GM12878 (cell line): ENCODE measurements around the gene WDFY3. TPM values are rescaled to one million over a fixed set of nuclear protein-coding genes. Genes with fewer than 3 reads are reported as not detected.

Experiments used
- ATAC-seq: fragments of 200-7000 bp; cut with Tn5 transposase; 3 replicates; pipeline ENCODE4 v1.9.1; 2020; ENCODE audit warnings: mild to moderate bottlenecking, moderate library complexity
- BruUV-seq: library from RNA; stranded (reverse); fragments of 400-500 nt; replicated peaks from 2 replicates; lab custom pipeline; 2021; lab: Mats Ljungman, UMichigan
- CTCF ChIA-PET: fragments of 300-600 bp; sonication (Branson Sonifier 250); formaldehyde crosslinking; extraction: SDS; loops from one replicate; lab custom pipeline; 2021; ENCODE audit warnings: inconsistent platforms; lab: Yijun Ruan, JAX
- POLR2A ChIA-PET: fragments of 350-600 bp; formaldehyde crosslinking; extraction: SDS; loops from one replicate; lab custom pipeline; 2021; ENCODE audit warnings: inconsistent platforms; lab: Charles Lee
- RAD21 ChIA-PET: fragments of 300-600 bp; sonication (Branson Sonifier 250); formaldehyde crosslinking; loops from one replicate; lab custom pipeline; 2023; ENCODE audit warnings: antibody characterized with exemption; ENCODE audit not compliant: unreplicated experiment; lab: Charles Lee
- SMC1A ChIA-PET: fragments of 300-600 bp; sonication (Branson Sonifier 250); formaldehyde crosslinking; loops from one replicate; lab custom pipeline; 2023; ENCODE audit not compliant: unreplicated experiment, uncharacterized antibody; lab: Charles Lee
- DNase-seq: peaks from one replicate; pipeline ENCODE4 v3.0.0-alpha.2; 2011; ENCODE audit warnings: low read depth, low spot score
- FAIRE-seq: peaks from 3 replicates; lab custom pipeline; 2011; peaks lifted over from hg19 to GRCh38; lab: Jason Lieb, UNC
- H2AFZ ChIP-seq: 2 replicates; pipeline ENCODE4 v1.6.0; 2011; ENCODE audit warnings: low read depth, low read length, control low read depth; ENCODE audit not compliant: control insufficient read depth
- H3K27ac ChIP-seq: 2 replicates; pipeline ENCODE4 v1.5.1; 2011; ENCODE audit warnings: control low read depth; ENCODE audit not compliant: control insufficient read depth, insufficient read depth
- H3K27me3 ChIP-seq, 2 experiments: replicated peaks in 1 of 2; 2 replicates each; pipeline versions ENCODE4 v1.6.0 to v1.6.1; 2011; ENCODE audit warnings: low read length in 1 of 2; ENCODE audit not compliant: control insufficient read depth in 2 of 2, insufficient read depth in 2 of 2
- H3K36me3 ChIP-seq, 2 experiments: 2 replicates each; pipeline ENCODE4 v1.5.1; 2011; ENCODE audit warnings: low read length in 1 of 2; ENCODE audit not compliant: control insufficient read depth in 2 of 2, insufficient read depth in 2 of 2
- H3K4me1 ChIP-seq: 2 replicates; pipeline ENCODE4 v1.6.1; 2011; ENCODE audit warnings: mild to moderate bottlenecking, low read length, moderate library complexity, mixed read lengths; ENCODE audit not compliant: control insufficient read depth, insufficient read depth
- H3K4me2 ChIP-seq: 2 replicates; pipeline ENCODE4 v1.6.0; 2011; ENCODE audit warnings: control low read depth; ENCODE audit not compliant: control insufficient read depth, insufficient read depth
- H3K4me3 ChIP-seq: fragments of 200-600 bp; sonication (generic); 2 replicates; pipeline ENCODE4 v1.5.1; 2016
- H3K79me2 ChIP-seq: 2 replicates; pipeline ENCODE4 v1.6.0; 2011; ENCODE audit warnings: low read length; ENCODE audit not compliant: control insufficient read depth, insufficient read depth
- H3K9ac ChIP-seq: 2 replicates; pipeline ENCODE4 v1.8.0; 2011; ENCODE audit warnings: low read length, control low read depth, mixed read lengths; ENCODE audit not compliant: control insufficient read depth, insufficient read depth
- H3K9me3 ChIP-seq: replicated peaks from 3 replicates; pipeline ENCODE4 v1.5.1; 2011; ENCODE audit warnings: mild to moderate bottlenecking, low read length; ENCODE audit not compliant: control insufficient read depth, insufficient read depth
- H4K20me1 ChIP-seq: 2 replicates; pipeline ENCODE4 v1.6.0; 2011; ENCODE audit not compliant: control insufficient read depth, insufficient read depth
- BHLHE40 ChIP-seq, 2 experiments: fragments of 450-650 bp in 1 of 2; IDR thresholded peaks; 2 replicates each; pipeline ENCODE4 v1.6.1; 2011 to 2017; ENCODE audit warnings: low read depth in 2 of 2, borderline replicate concordance in 1 of 2, improper control_type of control experiment in 1 of 2, low read length in 1 of 2, mild to moderate bottlenecking in 1 of 2
- BRCA1 ChIP-seq: IDR thresholded peaks from 2 replicates; pipeline ENCODE4 v1.6.1; 2011; ENCODE audit warnings: low read depth, low read length, improper control_type of control experiment
- CEBPB ChIP-seq, 2 experiments: fragments of 150-350 bp in 1 of 2; IDR thresholded peaks; 2 replicates each; pipeline ENCODE4 v1.6.1; 2012 to 2014; ENCODE audit warnings: low read depth in 2 of 2, low read length in 2 of 2, borderline replicate concordance in 1 of 2, inconsistent platforms in 1 of 2
- CHD4 ChIP-seq: fragments of 200-600 bp; sonication (generic); IDR thresholded peaks from 2 replicates; pipeline ENCODE4 v1.6.1; 2016; ENCODE audit warnings: mild to moderate bottlenecking
- FOXK2 ChIP-seq: fragments of 450-650 bp; IDR thresholded peaks from 2 replicates; pipeline ENCODE4 v1.6.1; 2017; ENCODE audit warnings: mild to moderate bottlenecking, moderate library complexity
- JUND ChIP-seq: IDR thresholded peaks from 2 replicates; pipeline ENCODE4 v1.6.1; 2012; ENCODE audit warnings: low read depth, mild to moderate bottlenecking, low read length, improper control_type of control experiment, moderate library complexity
- MLLT1 ChIP-seq: fragments of 450-650 bp; IDR thresholded peaks from 2 replicates; pipeline ENCODE4 v1.6.1; 2016; ENCODE audit warnings: mild to moderate bottlenecking
- NFIC ChIP-seq: IDR thresholded peaks from 2 replicates; pipeline ENCODE4 v1.6.1; 2012; ENCODE audit warnings: low read depth, mild to moderate bottlenecking, inconsistent platforms, low read length, moderate library complexity
- NFYB ChIP-seq: IDR thresholded peaks from 2 replicates; pipeline ENCODE4 v1.6.1; 2011; ENCODE audit warnings: low read depth, mild to moderate bottlenecking, low read length, improper control_type of control experiment, moderate library complexity; ENCODE audit not compliant: insufficient read depth
- NR2F1 ChIP-seq: fragments of 450-650 bp; conservative IDR thresholded peaks from 2 replicates; pipeline ENCODE4 v1.6.1; 2017; ENCODE audit warnings: mild to moderate bottlenecking
- PAX8 ChIP-seq: fragments of 450-650 bp; IDR thresholded peaks from 2 replicates; pipeline ENCODE4 v1.6.1; 2017; ENCODE audit warnings: mild to moderate bottlenecking, moderate library complexity
- PML ChIP-seq: IDR thresholded peaks from 2 replicates; pipeline ENCODE4 v1.6.1; 2012; ENCODE audit warnings: low read length, inconsistent platforms
- POLR2AphosphoS5 ChIP-seq: IDR thresholded peaks from 2 replicates; pipeline ENCODE4 v1.6.1; 2011; ENCODE audit warnings: mild to moderate bottlenecking, low read length, inconsistent platforms
- RUNX3 ChIP-seq: IDR thresholded peaks from 2 replicates; pipeline ENCODE4 v1.6.1; 2012; ENCODE audit warnings: low read length, inconsistent platforms
- SUPT20H ChIP-seq: IDR thresholded peaks from 2 replicates; pipeline ENCODE4 v1.6.1; 2011; ENCODE audit warnings: low read depth, mild to moderate bottlenecking, low read length, moderate library complexity, borderline replicate concordance; ENCODE audit not compliant: control insufficient read depth
- TARDBP ChIP-seq: IDR thresholded peaks from 2 replicates; pipeline ENCODE4 v1.6.1; 2016; ENCODE audit warnings: borderline replicate concordance
- ZNF384 ChIP-seq: IDR thresholded peaks from 2 replicates; pipeline ENCODE4 v1.6.1; 2012; ENCODE audit warnings: low read depth, mild to moderate bottlenecking, low read length, improper control_type of control experiment, borderline replicate concordance
- WGBS: methylation state at CpG from one replicate; pipeline ENCODE4 v1.1.6; 2016; ENCODE audit warnings: low lambda C conversion rate; ENCODE audit not compliant: insufficient replicate concordance, insufficient coverage; ENCODE audit errors: missing lambda C conversion rate; 5-methylcytosine and 5-hydroxymethylcytosine counted together
- in situ Hi-C: fragments of 300-500 bp; cut with MboI; formaldehyde crosslinking; loops from 9 replicates; pipeline ENCODE4 v1.14.3; 2018; ENCODE audit warnings: mixed read lengths
- intact Hi-C: fragments of 100-400 bp; cut with micrococcal nuclease; formaldehyde crosslinking; loops from one replicate; pipeline ENCODE4 v1.14.2; 2022; ENCODE audit not compliant: unreplicated experiment
- polyA plus RNA-seq, 11 experiments: library from polyadenylated mRNA; depleted of rRNA in 4 of 11; unstranded in 6 of 11; stranded (reverse) in 5 of 11; fragments of >200 nt; fragmentation: Nextera tagmentation in 4 of 11; fragmentation: Illumina TruSeq in 1 of 11; extraction: Ambion mirVana in 4 of 11; extraction: Trizol in 1 of 11; gene quantifications; 1 replicate in 1 of 11; 2 replicates in 10 of 11; pipeline versions ENCODE4 v1.2.1 to v1.2.3, GENCODE V29; 2011 to 2016; ENCODE audit warnings: inconsistent platforms in 2 of 11, missing spikeins in 2 of 11, low read depth in 1 of 11
- total RNA-seq, 4 experiments: library from RNA; depleted of rRNA in 3 of 4; stranded (reverse); fragments of >200 nt in 3 of 4; fragmentation: Illumina TruSeq in 1 of 4; extraction: Trizol in 1 of 4; gene quantifications; 2 replicates each; pipeline versions ENCODE4 v1.2.1 to v1.2.3, GENCODE V29; 2013 to 2021
- TF ChIP-seq, protein P1 (sequence below): fragments of 150-350 bp; IDR thresholded peaks from 2 replicates; pipeline ENCODE4 v1.6.1; 2014; ENCODE audit warnings: mild to moderate bottlenecking, low read depth, low read length

The WDFY3 gene
- total and polyA plus RNA-seq, 10 of the 15 experiments (the other 5 are each of a cell fraction or from before 2014, with no cell fraction given): 0.01 to 0.23 (median 0.12) TPM; not detected in 2

- TF ChIP-seq ZNF384 (no peak), PML (no peak), CHD4 (no peak), NR2F1 (no peak), BRCA1 (no peak), CEBPB (IDR thresholded peaks at IDR 0.05; ENCODE audit: borderline replicate concordance in 1 of 2, low read depth in 2 of 2, low read length in 2 of 2) (no peak), NFYB (no peak), MLLT1 (no peak), RUNX3 (no peak)
- TF ChIP-seq, protein P1, sequence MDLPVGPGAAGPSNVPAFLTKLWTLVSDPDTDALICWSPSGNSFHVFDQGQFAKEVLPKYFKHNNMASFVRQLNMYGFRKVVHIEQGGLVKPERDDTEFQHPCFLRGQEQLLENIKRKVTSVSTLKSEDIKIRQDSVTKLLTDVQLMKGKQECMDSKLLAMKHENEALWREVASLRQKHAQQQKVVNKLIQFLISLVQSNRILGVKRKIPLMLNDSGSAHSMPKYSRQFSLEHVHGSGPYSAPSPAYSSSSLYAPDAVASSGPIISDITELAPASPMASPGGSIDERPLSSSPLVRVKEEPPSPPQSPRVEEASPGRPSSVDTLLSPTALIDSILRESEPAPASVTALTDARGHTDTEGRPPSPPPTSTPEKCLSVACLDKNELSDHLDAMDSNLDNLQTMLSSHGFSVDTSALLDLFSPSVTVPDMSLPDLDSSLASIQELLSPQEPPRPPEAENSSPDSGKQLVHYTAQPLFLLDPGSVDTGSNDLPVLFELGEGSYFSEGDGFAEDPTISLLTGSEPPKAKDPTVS: no peak
Observed at GRCh38 chr4:84994280-84994679, 27.8 kb upstream of the WDFY3 start (continued).

DNA sequence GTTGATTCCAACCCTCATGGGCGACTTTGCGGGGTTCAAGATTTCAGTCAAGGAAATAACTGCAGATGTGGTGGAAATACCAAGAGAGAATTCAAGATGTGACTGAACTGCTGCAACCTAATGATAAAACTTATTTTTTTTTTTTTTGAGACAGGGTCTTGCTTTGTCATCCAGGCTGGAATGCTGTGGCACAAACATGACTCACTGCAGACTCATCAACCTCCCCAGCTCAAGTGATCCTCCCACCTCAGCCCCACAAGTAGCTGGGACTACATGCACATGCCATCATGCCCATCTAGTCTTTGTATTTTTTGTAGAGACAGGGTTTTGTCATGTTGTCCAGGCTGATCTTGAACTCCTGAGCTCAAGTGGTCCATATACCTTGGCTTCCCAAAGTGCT, 19.5 kb upstream of the WDFY3 start:
- Histone ChIP-seq H3K4me1 (no peaks in the 10 kb centered on the region), H3K36me3 (no peaks in the 10 kb centered on the region), H2AFZ (no peak overlapping the region), H4K20me1 (no peaks in the 10 kb centered on the region), H3K4me2 (no peak overlapping the region), H3K27ac (no peak overlapping the region), H3K27me3 (no peaks in the 10 kb centered on the region), H3K79me2 (no peaks in the 10 kb centered on the region), H3K9ac (no peak overlapping the region), H3K4me3 (no peak overlapping the region), H3K9me3 (no peaks in the 10 kb centered on the region)
- ChIA-PET POLR2A (no interaction called here), SMC1A (no interaction called here), RAD21 (no interaction called here), CTCF (no interaction called here)
- no TSS peak for BruUV-seq
- in situ Hi-C loops: no loop called here
- intact Hi-C loops: no loop called here
- FAIRE-seq: no peak
- DNase-seq: no peak
- no peak for TF ChIP-seq SUPT20H
- TF ChIP-seq BHLHE40 (IDR thresholded peaks at IDR 0.05; ENCODE audit: borderline replicate concordance in 1 of 2, low read depth in 2 of 2, low read length in 1 of 2): no peak
- no peak for TF ChIP-seq PAX8
- no peak for TF ChIP-seq MLLT1
- no peak for TF ChIP-seq NFIC
- no peak for TF ChIP-seq BRCA1
- no peak for TF ChIP-seq JUND
- no peak for TF ChIP-seq POLR2AphosphoS5
- no peak for TF ChIP-seq FOXK2
- TF ChIP-seq TARDBP: no peak
- no peak for ATAC-seq
- whole genome bisulfite sequencing: 69% methylated on average over 2 of the region's 2 CpGs
